HL-60/S4 (cell line): Measurements from ENCODE around the gene ERGIC1.
"Not testable (repeated sequence)": the region's sequence is repeated elsewhere in the genome, so short reads cannot be mapped to it uniquely, and the experiment has no call there.

Experiments
- in situ Hi-C: fragments of 300-500 bp; cut with MboI; formaldehyde crosslinking; loops from 2 replicates; pipeline ENCODE4 v1.14.3; 2022; ENCODE audit warnings: low sequenced_read_pairs

The ERGIC1 gene, protein sequence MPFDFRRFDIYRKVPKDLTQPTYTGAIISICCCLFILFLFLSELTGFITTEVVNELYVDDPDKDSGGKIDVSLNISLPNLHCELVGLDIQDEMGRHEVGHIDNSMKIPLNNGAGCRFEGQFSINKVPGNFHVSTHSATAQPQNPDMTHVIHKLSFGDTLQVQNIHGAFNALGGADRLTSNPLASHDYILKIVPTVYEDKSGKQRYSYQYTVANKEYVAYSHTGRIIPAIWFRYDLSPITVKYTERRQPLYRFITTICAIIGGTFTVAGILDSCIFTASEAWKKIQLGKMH

DNA sequence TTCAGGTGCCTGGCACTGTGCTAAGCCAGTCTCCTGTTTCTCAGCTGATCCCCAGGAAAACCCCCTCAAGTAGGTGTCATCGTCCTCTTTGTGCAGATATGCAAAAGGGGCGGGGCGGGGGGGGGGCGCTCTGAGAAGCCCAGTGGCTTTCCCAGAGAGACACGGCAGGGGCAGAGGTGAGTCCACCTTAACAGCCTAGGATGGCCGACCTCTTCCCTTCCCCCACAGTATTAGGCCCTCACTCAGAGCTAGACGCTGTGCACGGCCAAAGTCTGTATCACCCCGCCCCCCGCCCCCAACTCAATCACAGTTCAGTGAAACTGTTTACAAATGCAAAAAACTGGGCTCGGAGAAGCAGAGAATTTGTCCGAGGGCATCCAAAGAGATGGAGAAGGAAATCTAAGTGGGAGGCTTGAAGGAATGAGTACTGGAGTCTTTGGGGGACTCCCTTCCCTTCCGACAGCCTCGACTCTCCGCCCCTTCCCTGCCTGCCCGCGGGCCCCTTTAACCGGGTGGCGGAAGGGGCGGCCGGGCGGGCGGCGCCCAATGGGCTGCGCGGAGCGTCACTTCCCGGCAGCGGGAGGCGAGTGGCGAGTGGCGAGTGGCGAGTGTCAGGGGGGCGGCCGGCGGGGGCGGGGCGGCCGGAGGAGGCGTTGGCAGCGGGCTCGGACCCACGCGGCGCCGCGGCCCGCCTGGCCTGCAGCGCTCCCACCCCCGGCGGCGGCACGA is at the start of gene ERGIC1:
ERGIC1 (plus strand) TSS at position 566 of the 729 bp plus-strand sequence; CDS start at position 729, 163 bp downstream.
- in situ Hi-C loops, result no loop called here

DNA sequence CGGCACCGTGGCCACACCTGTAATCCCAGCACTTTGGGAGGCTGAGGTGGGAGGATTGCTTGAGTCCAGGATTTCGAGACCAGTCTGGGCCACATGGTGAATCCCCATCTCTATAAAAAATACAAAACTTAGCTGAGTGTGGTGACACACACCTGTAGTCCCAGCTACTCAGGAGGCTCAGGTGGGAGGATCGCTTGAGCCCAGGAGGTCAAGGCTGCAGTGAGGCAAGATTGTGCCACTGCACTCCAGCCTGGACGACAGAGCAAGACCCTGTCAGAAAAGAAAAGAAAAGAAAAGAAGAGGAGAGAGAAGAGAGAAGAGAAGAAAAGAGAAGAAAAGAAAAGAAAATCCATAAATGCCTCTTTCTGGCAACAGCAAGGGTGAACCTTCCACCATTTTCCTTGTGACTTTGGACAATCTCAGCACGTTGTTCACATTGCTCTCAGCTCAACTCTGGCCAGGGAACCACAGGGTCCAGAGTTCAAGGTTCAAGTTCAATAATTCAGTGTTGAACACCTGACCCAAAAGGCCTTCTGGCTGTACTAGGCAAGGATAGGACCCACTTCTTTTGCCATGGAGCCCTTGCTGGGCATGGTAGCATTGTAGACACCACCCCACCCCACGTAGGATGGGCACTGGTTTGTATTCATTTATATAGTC is 48.5 kb upstream of the ERGIC1 start:
- in situ Hi-C loops, result no loop called here

DNA sequence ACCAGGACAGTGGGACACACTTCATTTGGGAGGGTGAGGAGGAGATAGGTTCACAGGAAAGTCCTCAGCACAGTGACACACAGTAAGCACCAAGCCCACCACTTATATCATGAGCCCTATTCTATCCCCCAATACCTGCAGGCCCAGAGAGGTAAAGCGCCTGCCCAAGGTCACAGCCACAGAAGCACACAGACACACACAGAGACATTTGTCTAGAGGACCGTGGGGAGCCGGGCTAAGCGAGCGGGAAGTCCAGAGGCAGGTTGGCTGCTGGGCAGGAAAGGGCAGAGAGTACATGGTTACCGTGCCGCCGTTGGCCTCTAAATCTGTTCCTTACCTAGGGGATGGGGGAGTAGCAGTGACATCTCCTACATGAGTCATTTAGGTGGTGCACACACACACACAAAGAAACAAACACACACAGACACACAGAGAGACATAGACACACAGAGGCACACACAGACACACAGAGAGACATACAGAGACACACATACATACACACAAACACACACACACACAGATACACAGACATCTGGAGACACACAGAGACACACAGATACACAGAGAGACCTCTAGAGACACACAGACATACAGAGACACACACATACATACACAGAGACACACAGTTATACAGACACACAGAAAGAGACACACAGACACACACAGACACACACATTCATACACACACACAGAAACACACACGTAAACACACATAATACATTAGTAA is 47.2 kb upstream of the ERGIC1 start:
- in situ Hi-C loops, result no loop called here

DNA sequence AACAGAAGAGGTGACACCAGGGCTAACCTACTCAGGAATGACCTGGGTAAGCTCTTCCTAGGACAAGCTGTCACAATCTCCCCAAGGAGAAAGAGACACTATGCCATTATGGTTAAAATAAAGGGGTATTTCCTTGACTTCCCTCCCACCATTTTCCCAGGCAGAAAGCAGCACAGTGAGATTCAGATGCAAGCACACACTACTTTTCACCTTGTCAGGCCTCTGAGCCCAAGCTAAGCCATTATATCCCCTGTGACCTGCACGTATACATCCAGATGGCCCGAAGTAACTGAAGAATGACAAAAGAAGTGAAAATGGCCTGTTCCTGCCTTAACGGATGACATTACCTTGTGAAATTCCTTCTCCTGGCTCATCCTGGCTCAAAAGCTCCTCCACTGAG is 46.5 kb upstream of the ERGIC1 start:
- in situ Hi-C loops, result not testable (repeated sequence)

DNA sequence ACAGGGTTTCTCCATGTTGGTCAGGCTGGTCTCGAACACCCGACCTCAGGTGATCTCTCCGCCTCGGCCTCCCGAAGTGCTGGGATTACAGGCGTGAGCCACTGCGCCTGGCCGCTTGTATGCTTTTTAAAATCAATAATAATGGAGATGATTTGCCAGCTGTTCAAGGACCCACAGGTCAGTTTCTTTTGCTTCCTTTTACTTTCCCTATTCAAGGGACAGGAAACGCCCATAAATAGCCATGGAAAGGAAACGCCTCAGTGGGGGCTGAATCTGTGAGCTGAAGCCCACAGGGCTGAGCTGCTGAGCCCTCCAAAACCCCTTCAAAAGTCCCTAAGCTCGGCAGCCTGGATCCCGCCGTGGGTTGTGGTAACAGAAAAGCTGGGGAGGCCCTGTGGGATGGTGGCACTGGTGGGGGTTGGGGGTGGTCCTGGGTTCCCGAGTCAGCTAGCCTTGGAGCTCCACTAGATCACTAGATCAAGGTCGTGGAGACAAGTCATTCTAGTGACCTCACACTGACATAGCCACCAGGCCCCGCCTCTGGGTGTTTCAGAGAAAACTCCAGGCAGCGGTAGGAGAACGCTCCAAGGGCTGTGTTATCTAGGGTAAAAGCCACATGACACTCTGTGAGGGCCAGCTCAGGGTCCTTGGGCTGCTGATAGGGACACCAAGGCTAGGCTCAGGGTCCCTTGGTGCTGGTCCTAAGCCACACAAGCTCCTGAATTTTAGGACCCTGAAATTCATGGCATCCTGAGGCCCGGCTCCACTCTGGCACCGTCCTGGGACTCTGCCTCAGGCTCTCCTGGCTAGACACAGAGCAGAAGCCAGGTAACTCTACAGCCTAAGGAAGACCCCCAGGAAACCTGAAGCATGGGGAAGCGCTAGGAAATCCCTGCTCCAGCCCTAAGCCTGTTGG is 45.0 kb upstream of the ERGIC1 start:
- in situ Hi-C loops, result no loop called here

DNA sequence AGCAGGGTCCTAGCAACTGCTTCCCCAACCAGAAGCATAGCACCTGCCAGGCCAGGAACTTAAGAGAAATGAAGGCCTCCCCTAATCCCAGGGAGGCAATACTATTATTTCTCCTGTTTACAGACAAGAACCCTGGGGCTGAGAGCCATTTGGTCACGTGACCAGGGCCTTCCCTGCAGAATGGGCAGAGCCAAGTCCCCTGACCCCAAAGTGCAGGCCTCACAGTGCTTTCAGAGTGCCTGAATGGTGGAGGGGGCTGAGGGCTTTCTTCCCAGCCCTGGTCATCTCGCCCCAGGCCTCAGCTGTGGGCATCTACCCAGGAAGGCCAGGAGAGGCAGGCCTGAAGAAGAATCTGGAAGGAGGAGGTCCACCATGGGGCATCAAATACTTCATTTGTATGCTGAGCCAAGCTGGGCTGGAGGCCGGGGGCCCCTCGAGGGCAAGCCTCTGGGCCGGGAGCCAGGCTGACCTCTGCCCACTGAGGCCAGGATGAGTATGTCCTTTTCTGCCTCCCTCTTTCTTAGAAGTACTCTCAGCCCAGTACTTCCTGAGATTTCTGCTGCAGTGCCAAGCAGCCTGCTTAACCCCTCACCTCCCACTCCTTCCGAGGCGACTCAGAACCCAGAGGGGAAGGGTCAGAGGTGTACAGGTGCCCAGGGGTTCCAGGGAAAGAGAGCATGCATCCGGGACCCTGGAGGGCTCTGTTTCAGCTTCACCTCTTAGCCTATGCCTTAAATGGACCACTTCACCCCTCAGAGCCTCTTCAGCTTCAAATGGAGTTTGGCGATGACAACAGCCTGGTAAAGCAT is 44.2 kb upstream of the ERGIC1 start:
- in situ Hi-C loops, result no loop called here

DNA sequence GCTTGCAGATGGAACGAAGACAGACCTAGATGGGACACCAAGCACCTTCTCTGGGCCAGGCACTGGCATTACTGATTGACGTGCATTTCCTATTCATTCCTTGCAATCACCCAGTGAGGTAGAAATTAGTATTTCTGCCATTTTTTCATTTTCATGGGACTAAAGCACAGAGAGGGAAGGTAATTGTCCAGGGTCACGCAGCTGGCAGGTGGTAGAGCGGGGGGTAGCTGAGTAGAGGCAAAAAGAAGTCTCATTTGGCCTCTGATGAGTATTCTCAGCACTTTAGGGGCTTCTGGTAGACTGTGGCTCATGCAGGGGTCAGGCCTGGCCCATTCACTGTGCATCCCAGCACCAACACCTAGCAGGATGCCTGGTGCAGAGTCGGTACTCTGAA is 43.6 kb upstream of the ERGIC1 start:
- in situ Hi-C loops, result no loop called here

DNA sequence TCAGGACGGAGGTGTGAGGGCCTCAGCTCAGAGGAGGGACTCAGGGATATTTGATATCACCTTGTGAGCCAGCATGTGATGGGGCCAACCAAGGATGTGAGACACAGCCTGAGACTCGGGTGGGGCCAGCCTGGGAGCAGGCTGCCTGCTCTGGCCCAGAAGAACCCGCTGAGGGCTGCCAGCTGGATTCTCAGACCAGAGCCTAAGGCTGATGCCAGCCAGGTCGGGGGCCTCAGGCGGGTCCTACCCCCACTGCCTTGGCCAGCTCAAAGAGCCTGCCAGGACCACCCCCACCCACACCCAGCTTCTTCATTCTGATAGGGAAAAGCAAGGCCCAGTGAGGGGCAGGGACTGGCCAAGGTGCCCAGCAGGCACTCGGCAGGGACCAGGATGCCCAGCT is 42.8 kb upstream of the ERGIC1 start:
- in situ Hi-C loops, result no loop called here

DNA sequence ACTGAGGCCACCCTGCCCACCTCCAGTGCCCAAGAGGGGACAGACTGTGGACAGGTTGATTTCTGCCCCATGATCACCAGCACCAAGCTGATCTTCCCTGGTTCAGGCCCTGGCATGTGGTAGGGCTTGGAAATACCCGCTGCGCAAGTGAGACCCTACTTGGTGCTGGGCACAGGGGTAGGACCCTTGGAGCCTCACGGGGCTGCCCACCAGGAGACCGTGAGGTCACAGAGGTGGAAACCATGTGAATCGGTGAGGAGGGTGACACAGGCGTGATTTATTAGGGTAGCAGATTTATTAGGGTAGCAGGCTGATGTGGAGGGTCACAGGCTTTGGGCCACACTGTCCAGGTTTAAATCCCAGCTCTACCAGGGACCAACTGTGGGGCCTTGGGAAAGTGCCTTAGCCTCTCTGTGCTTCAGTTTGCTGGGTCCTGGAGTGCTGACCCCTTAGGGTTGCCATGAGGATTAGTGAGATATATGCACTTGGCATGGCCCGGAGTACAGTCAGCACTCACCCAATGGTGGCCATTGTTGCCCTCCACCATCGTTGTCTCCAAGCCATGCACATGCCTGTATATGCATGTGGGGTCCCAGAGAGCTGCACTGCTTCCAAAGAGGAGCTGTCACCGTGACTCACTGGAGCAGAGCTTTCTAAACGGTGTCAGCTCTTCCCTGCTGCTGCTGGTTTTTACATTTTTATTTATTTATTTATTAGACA is 42.2 kb upstream of the ERGIC1 start:
- in situ Hi-C loops, result no loop called here

DNA sequence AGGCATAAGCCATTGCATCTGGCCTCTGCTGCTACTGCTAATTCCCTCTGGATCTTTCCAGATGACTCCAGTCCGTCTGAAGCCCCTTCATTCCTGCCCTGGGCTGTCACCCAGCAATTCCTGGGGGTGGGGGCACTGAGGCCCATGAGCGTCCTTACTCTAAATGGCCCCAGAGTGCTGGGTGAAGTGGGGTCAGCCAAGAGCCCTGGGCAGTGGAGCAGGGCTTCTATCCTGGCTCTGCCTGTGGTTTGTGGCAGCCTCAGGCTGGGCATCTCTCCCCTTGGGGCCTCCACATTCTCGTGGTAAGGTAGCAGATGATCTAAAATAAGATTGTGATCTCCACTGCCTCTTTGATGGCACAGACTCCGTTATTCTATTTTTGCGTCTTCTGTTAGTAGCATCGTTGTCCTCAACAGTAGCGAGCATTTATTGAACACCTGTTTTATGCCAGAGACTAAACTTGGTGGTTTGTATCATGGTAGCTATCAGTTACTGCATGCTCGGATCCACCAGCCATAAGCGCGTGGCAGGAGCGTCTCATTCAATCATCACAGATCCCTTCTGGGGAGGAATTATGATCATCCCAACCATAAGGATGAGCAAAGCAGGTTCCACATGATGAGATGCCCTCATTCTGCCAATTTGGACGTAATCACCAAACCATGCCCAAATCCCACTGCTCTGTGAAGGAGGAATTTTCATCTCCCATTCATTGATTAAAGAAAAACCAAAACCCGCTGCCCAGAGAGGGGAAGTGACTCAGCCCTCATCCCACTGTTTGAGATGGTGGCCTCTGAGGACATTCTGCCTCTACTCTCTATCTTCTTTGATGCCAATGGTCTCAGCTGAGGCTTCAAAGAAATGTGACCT is 41.1 kb upstream of the ERGIC1 start:
- in situ Hi-C loops, result no loop called here

DNA sequence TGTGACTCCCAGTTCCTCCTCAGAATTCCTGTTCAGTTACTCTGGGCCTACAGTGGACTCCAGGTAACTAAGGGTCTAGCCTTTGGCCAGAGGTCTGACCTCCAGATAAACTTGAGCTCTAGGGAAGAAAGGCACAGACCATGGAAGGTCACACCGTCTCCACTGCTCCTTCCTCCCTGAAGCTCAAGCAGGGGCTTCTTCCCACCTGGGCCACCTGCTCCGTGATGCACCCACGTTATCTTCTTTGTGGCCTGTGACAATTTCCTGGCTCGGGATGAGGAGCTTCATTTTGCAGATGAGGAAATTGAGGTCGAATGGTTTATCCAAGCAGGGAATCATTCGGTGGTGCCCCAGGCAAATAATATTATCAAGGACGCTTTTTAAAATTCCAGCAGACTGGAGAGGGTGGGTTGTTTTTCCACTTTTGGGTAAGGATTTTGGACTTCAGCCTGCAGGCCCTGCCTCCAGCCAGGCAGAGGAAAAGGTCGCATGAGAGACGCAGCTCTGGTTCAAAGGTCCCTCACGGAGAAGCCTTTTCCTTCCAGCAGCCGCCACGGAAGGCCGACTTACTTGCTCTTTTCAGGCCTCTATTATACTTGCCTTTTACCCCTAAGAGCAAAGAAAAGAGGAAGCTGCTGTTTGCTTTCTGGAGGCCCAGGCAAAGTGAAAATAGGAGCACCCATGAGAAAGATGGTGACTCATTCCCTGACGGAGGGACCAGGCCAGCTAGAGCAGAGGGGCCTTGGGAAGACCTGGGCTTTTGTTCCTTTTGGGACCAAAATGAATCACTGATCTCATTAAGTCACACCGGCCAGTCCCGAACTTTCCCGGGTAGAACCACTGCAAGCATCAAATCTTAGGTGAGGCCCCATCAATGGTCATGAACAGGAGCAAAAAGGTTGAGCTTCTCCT is 40.2 kb upstream of the ERGIC1 start:
- in situ Hi-C loops, result no loop called here

DNA sequence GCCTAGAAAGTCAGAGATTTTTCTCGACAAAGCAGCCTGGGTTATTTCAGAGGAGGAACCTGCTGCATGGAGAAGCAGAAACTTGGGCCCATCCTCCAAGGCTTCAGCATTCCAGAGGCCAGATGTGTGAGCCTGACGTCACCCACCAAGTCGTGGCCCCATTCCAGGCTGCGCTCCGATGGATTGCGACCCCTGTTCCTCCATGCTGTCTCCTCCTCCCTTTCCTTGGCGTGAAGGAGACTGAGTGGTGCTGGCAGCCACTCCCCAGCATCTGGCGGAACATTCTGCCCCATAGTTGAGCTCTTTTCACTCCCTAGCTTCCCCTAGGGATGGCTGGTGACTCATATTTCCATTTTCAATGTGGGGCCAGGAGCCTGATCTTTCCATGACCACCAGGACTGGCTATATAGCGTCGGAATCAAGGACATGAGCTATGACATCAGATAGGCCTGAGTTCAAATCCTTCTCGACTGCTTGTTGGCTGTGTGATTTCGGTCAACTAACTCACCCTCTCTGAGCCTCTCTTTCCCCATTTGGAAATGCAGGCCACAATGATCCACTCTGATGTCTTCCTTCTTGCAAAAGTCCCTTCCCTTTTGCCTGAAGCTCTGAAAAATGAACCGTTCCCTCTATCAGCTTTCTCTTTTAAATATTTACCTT is 38.6 kb upstream of the ERGIC1 start:
- in situ Hi-C loops, result no loop called here

DNA sequence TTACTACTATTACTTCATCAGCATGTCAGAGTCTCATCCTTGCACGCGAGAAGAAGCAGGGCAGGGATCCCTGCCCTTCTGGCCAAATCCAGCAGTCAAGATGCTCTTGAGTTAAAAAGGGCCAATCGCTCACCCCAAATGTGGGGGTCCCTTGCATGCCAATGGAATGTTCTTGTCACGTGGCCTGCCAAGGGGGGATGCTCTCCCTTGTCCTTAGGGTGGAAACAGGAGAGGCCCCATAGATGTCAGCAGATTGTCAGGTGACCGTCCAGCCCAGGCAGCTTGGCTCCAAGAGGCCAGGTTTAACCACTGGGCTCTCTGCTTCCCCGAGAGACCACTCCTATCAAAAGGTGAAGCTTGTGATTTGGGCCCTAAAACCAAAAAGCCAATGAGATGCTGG is 37.7 kb upstream of the ERGIC1 start:
- in situ Hi-C loops, result no loop called here

DNA sequence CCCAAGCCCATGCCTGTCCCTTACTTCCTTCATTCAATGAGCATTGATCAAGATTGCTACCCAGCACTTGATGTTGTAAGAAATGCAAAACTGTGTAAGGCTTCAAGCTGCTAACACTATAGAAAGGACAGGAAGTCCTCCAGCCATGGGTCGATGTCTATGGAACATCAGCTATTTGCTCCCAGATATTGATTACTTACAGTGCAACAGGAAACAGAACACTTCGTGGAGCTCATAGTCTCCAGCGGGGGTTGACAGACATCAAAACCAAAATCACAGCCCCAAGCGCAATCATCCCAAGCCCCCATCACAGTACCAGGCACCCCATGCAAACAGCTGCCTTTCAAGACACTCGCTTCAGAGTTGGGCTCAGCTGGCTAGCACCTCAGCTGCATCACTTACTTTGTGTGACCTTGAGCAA is 36.3 kb upstream of the ERGIC1 start:
- in situ Hi-C loops, result no loop called here

DNA sequence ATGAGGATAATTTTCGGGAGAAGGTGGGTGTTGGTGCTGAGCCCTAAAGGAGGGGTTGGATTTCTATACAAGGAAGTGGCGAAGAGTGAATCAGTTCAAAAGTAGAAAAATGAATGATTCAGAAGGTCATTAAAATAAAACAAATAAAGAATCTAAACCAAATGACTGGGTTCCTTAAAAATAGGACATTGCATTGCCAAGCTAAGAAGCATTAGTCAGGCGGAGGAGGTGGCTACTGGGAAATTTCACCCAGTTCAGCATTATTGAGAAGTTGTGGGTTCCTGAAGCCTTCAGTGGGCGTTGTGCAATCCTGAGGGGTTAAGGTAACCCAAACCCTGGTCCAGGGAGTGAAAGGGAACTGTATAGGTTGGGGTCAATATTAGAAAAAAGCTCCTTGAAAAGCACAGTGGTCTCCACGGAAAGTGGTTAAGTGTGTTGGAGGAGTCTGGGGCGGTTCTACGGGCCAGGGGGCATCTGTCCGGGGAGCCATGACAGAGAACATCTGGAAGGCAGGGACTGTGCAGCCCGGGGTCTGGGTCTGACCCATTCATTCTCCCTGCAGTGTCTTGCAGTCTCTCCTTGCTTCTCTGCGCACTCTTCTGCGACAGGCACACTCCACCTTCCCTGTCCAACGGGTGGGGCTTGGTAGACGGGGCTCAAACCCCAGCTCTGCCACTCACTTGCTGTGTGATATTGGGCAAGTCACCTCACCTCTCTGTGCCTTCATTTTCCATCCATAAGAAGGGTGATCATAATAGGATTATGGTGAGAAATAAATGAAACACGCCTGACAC is 35.4 kb upstream of the ERGIC1 start:
- in situ Hi-C loops, result no loop called here

DNA sequence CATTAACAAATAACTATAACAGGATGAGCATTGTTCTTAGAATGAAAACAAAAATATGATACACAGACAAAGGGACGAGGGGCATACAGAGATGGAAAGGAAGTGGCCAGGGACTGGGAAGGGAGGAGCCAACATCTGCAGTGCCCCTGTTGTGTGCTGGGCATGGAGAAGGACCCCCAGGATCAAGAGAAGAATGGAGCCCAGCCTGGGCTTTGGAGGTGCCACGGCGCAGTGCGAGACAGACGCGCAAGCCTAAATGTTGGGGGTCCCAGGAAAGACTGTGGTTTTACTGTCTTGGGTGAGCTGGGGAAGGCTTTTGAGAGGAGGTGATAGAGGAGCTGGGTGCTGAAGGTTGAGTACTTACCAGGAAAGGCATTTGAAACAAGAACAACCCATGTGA is 34.6 kb upstream of the ERGIC1 start:
- in situ Hi-C loops, result no loop called here
